Neural cell (in vitro differentiated cells): ENCODE results near the gene MTREX. TPM values are rescaled to one million over a fixed set of nuclear protein-coding genes. Genes with fewer than 3 reads are reported as not detected.

ENCODE experiments used
- H2AFZ ChIP-seq: fragments of 200-600, 300-800 bp; sonication (generic), shearing (Covaris generic); 2 replicates; pipeline ENCODE4 v1.6.0; 2014; ENCODE audit warnings: low read depth, mild to moderate bottlenecking, antibody characterized with exemption, low read length, moderate library complexity
- H3F3A ChIP-seq: fragments of 200-600 bp; shearing (Covaris generic); 2 replicates; pipeline ENCODE4 v1.6.1; 2016; ENCODE audit warnings: mild to moderate bottlenecking, moderate library complexity, mixed read lengths, antibody characterized with exemption, low read length; ENCODE audit not compliant: insufficient read depth, poor library complexity, severe bottlenecking
- H3K27ac ChIP-seq: fragments of 200-600, 300-800 bp; sonication (generic), shearing (Covaris generic); 2 replicates; pipeline ENCODE4 v1.5.1; 2014; ENCODE audit warnings: mild to moderate bottlenecking, low read length, moderate library complexity
- H3K27me3 ChIP-seq: fragments of 300-800, 200-600 bp; sonication (generic), shearing (Covaris generic); 2 replicates; pipeline ENCODE4 v1.6.0; 2014; ENCODE audit warnings: mild to moderate bottlenecking, low read depth, low read length, moderate library complexity; ENCODE audit not compliant: insufficient read depth
- H3K36me3 ChIP-seq: fragments of 300-800, 200-600 bp; sonication (generic), shearing (Covaris generic); 2 replicates; pipeline ENCODE4 v1.5.1; 2014; ENCODE audit warnings: mild to moderate bottlenecking, antibody characterized with exemption, low read length, moderate library complexity; ENCODE audit not compliant: insufficient read depth
- H3K4me2 ChIP-seq: fragments of 300-800, 200-600 bp; sonication (generic), shearing (Covaris generic); 2 replicates; pipeline ENCODE4 v1.6.0; 2014; ENCODE audit warnings: mild to moderate bottlenecking, low read length
- H3K4me3 ChIP-seq: fragments of 300-800, 200-600 bp; sonication (generic), shearing (Covaris generic); 2 replicates; pipeline ENCODE4 v1.5.1; 2014; ENCODE audit warnings: mild to moderate bottlenecking, low read length, moderate library complexity
- H3K79me2 ChIP-seq: fragments of 200-600 bp; shearing (Covaris generic); replicated peaks from 2 replicates; pipeline ENCODE4 v1.6.0; 2014; ENCODE audit warnings: mild to moderate bottlenecking, low read length, moderate library complexity; ENCODE audit not compliant: insufficient read depth
- H3K9ac ChIP-seq: fragments of 300-800, 200-600 bp; sonication (generic), shearing (Covaris generic); 2 replicates; pipeline ENCODE4 v1.6.1; 2016; ENCODE audit warnings: mild to moderate bottlenecking, low read length, mixed read lengths
- H3K9me2 ChIP-seq: fragments of 200-600 bp; shearing (Covaris generic); 2 replicates; pipeline ENCODE4 v1.6.1; 2016; ENCODE audit warnings: mild to moderate bottlenecking, low read length, mixed read lengths; ENCODE audit not compliant: insufficient read depth
- H3K9me3 ChIP-seq: fragments of 200-600, 300-800 bp; sonication (generic), shearing (Covaris generic); 2 replicates; pipeline ENCODE4 v1.6.1; 2016; ENCODE audit warnings: mild to moderate bottlenecking, mixed run types, low read length, moderate library complexity, mixed read lengths
- H4K20me1 ChIP-seq: fragments of 200-600 bp; shearing (Covaris generic); 2 replicates; pipeline ENCODE4 v1.6.1; 2016; ENCODE audit warnings: mild to moderate bottlenecking, mixed run types; ENCODE audit not compliant: insufficient read depth
- CTCF ChIP-seq: fragments of 450-650 bp; IDR thresholded peaks from 2 replicates; pipeline ENCODE4 v1.5.1; 2014; ENCODE audit warnings: antibody characterized with exemption, mild to moderate bottlenecking, moderate library complexity; ENCODE audit not compliant: poor library complexity, severe bottlenecking
- EP300 ChIP-seq: fragments of 450-650 bp; conservative IDR thresholded peaks from 2 replicates; pipeline ENCODE4 v1.6.1; 2014; ENCODE audit warnings: antibody characterized with exemption, mild to moderate bottlenecking, moderate library complexity; ENCODE audit not compliant: poor library complexity, severe bottlenecking
- EZH2 ChIP-seq: fragments of 200-600, 300-800 bp; shearing (Covaris generic), sonication (generic); IDR thresholded peaks from 2 replicates; pipeline ENCODE4 v1.6.1; 2014; ENCODE audit warnings: antibody characterized with exemption, low read length, borderline replicate concordance, mild to moderate bottlenecking; ENCODE audit not compliant: insufficient read depth, poor library complexity, severe bottlenecking
- MXI1 ChIP-seq: fragments of 450-650 bp; conservative IDR thresholded peaks from 2 replicates; pipeline ENCODE4 v1.6.1; 2014; ENCODE audit warnings: antibody characterized with exemption, mild to moderate bottlenecking; ENCODE audit not compliant: poor library complexity, severe bottlenecking
- RAD21 ChIP-seq: fragments of 450-650 bp; conservative IDR thresholded peaks from 2 replicates; pipeline ENCODE4 v1.6.1; 2014; ENCODE audit warnings: antibody characterized with exemption, mild to moderate bottlenecking, moderate library complexity
- REST ChIP-seq: IDR thresholded peaks from 2 replicates; pipeline ENCODE4 v1.6.1; 2012; ENCODE audit warnings: borderline replicate concordance
- TAF1 ChIP-seq: IDR thresholded peaks from 2 replicates; pipeline ENCODE4 v1.6.1; 2012; ENCODE audit warnings: low read depth
- polyA plus RNA-seq: library from polyadenylated mRNA; depleted of rRNA; stranded (reverse); fragments of >200 nt; gene quantifications from 2 replicates; pipeline ENCODE4 v1.2.3, GENCODE V29; 2014

Gene MTREX
- polyA plus RNA-seq, 1 donor from 2014 or later, result 77.6 TPM

DNA sequence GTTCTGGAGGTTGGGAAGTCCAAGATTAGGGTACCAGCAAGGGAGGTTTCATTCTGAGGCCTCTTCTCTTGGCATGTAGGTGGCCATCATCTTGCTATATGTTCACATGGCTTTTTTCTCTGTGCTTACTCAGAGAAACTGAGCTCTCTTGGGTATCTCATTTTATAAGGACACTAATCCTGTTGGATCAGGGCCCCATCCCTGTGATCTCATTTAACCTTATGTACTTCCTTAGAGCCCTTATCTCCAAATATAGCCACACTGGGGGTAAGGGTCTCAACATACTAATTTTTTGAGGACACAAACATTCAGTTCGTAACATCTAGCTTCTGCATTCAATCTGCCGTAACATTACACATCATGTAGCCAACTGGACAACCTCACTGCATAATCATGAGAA is 6.9 kb upstream of the MTREX start:
- no peaks in the 10 kb centered on the region for H3K9me3 ChIP-seq
- H3K27me3 ChIP-seq, result no peaks in the 10 kb centered on the region
- H3K79me2 ChIP-seq, result peaks cover 51% of the 10 kb centered on the region

GRCh38 chr5:55303238-55303690 is 4.5 kb upstream of the MTREX start:
- Histone ChIP-seq H4K20me1 (no peaks in the 10 kb centered on the region), H3K4me2 (no peak overlapping the region), H3K27ac (no peak overlapping the region), H3K9me2 (no peaks in the 10 kb centered on the region), H3K4me3 (no peak overlapping the region), H3F3A (no peaks in the 10 kb centered on the region), H3K79me2 (peaks cover 66% of the 10 kb centered on the region), H2AFZ (no peak overlapping the region), H3K9me3 (no peaks in the 10 kb centered on the region), H3K36me3 (peaks cover 7% of the 10 kb centered on the region), H3K9ac (no peak overlapping the region), H3K27me3 (no peaks in the 10 kb centered on the region)
- no peak for TF ChIP-seq REST

More for the DNA sequence above, 6.9 kb upstream of the MTREX start:
- Histone ChIP-seq H4K20me1 (no peaks in the 10 kb centered on the region), H3K36me3 (peaks cover 13% of the 10 kb centered on the region), H3K9me2 (no peaks in the 10 kb centered on the region), H3K4me2 (no peak overlapping the region), H3K4me3 (no peak overlapping the region), H3K9ac (no peak overlapping the region), H3F3A (no peaks in the 10 kb centered on the region), H3K27ac (no peak overlapping the region), H2AFZ (no peak overlapping the region)
- no peak for TF ChIP-seq REST
- TF ChIP-seq CTCF, result no peak
- no peak for TF ChIP-seq EP300
- no peak for TF ChIP-seq EZH2
- no peak for TF ChIP-seq MXI1
- TF ChIP-seq TAF1, result no peak
- no peak for TF ChIP-seq RAD21
